Prostate gland (tissue), 2 donors: ENCODE data around the gene CAMKMT. TPM values are rescaled to one million over a fixed set of nuclear protein-coding genes. Genes with fewer than 3 reads are reported as not detected.

Source experiments
- DNase-seq: peaks from one replicate; pipeline ENCODE4 v3.0.0-alpha.2; 2019; ENCODE audit warnings: low spot score
- H3K27ac ChIP-seq, 2 donors: fragments of 200-600 bp; sonication (generic); 2 replicates each; pipeline ENCODE4 v1.5.1; 2017 to 2019
- H3K27me3 ChIP-seq: fragments of 200-600 bp; sonication (generic); replicated peaks from 2 replicates; pipeline ENCODE4 v1.5.1; 2019; ENCODE audit not compliant: insufficient read depth
- H3K36me3 ChIP-seq, 2 donors: fragments of 200-600 bp; sonication (generic); 1 replicate in 1 of 2; 2 replicates in 1 of 2; pipeline versions ENCODE4 v1.5.1 to v1.8.1; 2017 to 2019
- H3K4me1 ChIP-seq: fragments of 200-600 bp; sonication (generic); replicated peaks from 2 replicates; pipeline ENCODE4 v1.5.1; 2019
- H3K4me3 ChIP-seq, 2 donors: fragments of 200-600 bp; sonication (generic); 2 replicates each; pipeline ENCODE4 v1.5.1; 2017 to 2019
- H3K9me3 ChIP-seq: fragments of 200-600 bp; sonication (generic); 2 replicates; pipeline ENCODE4 v1.5.1; 2017
- CTCF ChIP-seq, 4 experiments: fragments of 200-600 bp in 2 of 4; fragments of 450-650 bp in 2 of 4; sonication (generic) in 2 of 4; IDR thresholded peaks; 1 replicate in 3 of 4; 2 replicates in 1 of 4; pipeline ENCODE4 v1.5.1; 2016 to 2019; ENCODE audit warnings: antibody characterized with exemption in 4 of 4, mild to moderate bottlenecking in 2 of 4, moderate library complexity in 2 of 4
- POLR2A ChIP-seq: fragments of 450-650 bp; IDR thresholded peaks from one replicate; pipeline ENCODE4 v1.6.1; 2016; ENCODE audit warnings: antibody characterized with exemption, mild to moderate bottlenecking
- POLR2AphosphoS5 ChIP-seq: sonication (generic); formaldehyde crosslinking; IDR thresholded peaks from one replicate; pipeline ENCODE4 v1.6.1; 2017; ENCODE audit warnings: antibody characterized with exemption
- WGBS: methylation state at CpG from one replicate; pipeline ENCODE4 v1.1.5; 2018; 5-methylcytosine and 5-hydroxymethylcytosine counted together
- intact Hi-C: fragments of 100-400 bp; cut with DNase I; formaldehyde crosslinking; loops from one replicate; pipeline ENCODE4 v1.14.2; 2022
- total RNA-seq, 2 donors: library from RNA; depleted of rRNA; stranded (reverse); fragments of >200 nt; gene quantifications; one replicate each; pipeline ENCODE4 v1.1.0, GENCODE V29; 2016

CAMKMT gene
- total RNA-seq, 2 donors from 2014 or later = 5.4 to 7.6 TPM

- no peaks in the 10 kb centered on the region for H3K36me3 ChIP-seq
- no peaks in the 10 kb centered on the region for H3K4me1 ChIP-seq
- TF ChIP-seq POLR2AphosphoS5 (no peak), CTCF (IDR thresholded peaks at IDR 0.05) (no peak), POLR2A (no peak)
- intact Hi-C loops = no loop called here
- 88% methylated on average over 1 of the region's 1 CpG for WGBS
- no peak for DNase-seq
- no peak overlapping the region for H3K4me3 ChIP-seq
- no peak overlapping the region for H3K27ac ChIP-seq
- H3K27me3 ChIP-seq = no peaks in the 10 kb centered on the region
- no peaks in the 10 kb centered on the region for H3K9me3 ChIP-seq
These were observed 360.4 kb downstream of the CAMKMT start for GRCh38 chr2:44722026-44722625.

- Histone ChIP-seq H3K27ac (no peak overlapping the region), H3K4me1 (no peaks in the 10 kb centered on the region), H3K4me3 (no peak overlapping the region), H3K27me3 (no peaks in the 10 kb centered on the region), H3K36me3 (no peaks in the 10 kb centered on the region), H3K9me3 (no peaks in the 10 kb centered on the region)
- 92% methylated on average over 3 of the region's 3 CpGs for WGBS
- no peak for TF ChIP-seq POLR2A
- TF ChIP-seq CTCF (IDR thresholded peaks at IDR 0.05) = no peak
- no peak for TF ChIP-seq POLR2AphosphoS5
- intact Hi-C loops = no loop called here
- DNase-seq = no peak
These were observed 362.2 kb downstream of the CAMKMT start for GRCh38 chr2:44723921-44724320.

GRCh38 chr2:44730593-44730992 is 368.8 kb downstream of the CAMKMT start:
- Histone ChIP-seq H3K9me3 (no peaks in the 10 kb centered on the region), H3K36me3 (no peaks in the 10 kb centered on the region), H3K4me3 (no peak overlapping the region), H3K27ac (no peak overlapping the region), H3K27me3 (no peaks in the 10 kb centered on the region), H3K4me1 (peaks cover 3% of the 10 kb centered on the region)
- no peak for DNase-seq
- TF ChIP-seq CTCF (IDR thresholded peaks at IDR 0.05) (no peak), POLR2AphosphoS5 (peak; percentile 7), POLR2A (no peak)
- intact Hi-C loops = no loop called here

GRCh38 chr2:44731505-44731904 is 369.8 kb downstream of the CAMKMT start:
- H3K27ac ChIP-seq = no peak overlapping the region
- 97% methylated on average over 1 of the region's 1 CpG for WGBS
- H3K36me3 ChIP-seq = no peaks in the 10 kb centered on the region
- H3K4me1 ChIP-seq = peaks cover 3% of the 10 kb centered on the region
- intact Hi-C loops = no loop called here
- no peak for TF ChIP-seq POLR2AphosphoS5
- TF ChIP-seq CTCF (IDR thresholded peaks at IDR 0.05) = no peak
- no peak for TF ChIP-seq POLR2A
- no peak for DNase-seq
- no peaks in the 10 kb centered on the region for H3K27me3 ChIP-seq
- no peak overlapping the region for H3K4me3 ChIP-seq
- no peaks in the 10 kb centered on the region for H3K9me3 ChIP-seq

- H3K36me3 ChIP-seq = no peaks in the 10 kb centered on the region
- H3K4me1 ChIP-seq = no peaks in the 10 kb centered on the region
- H3K27me3 ChIP-seq = no peaks in the 10 kb centered on the region
- no peaks in the 10 kb centered on the region for H3K9me3 ChIP-seq
- TF ChIP-seq POLR2AphosphoS5 (no peak), POLR2A (no peak), CTCF (IDR thresholded peaks at IDR 0.05) (no peak)
- no peak overlapping the region for H3K27ac ChIP-seq
- intact Hi-C loops = no loop called here
- 93% methylated on average over 3 of the region's 3 CpGs for WGBS
- H3K4me3 ChIP-seq = no peak overlapping the region
- no peak for DNase-seq
These were observed 374.7 kb downstream of the CAMKMT start for GRCh38 chr2:44736270-44736942.
